Hematopoietic multipotent progenitor cell treated with erythropoietin and hydrocortisone succinate and interleukin-3 and kit ligand, for 6 days (in vitro differentiated cells): ENCODE results near the gene CEP85L.
"Not testable (repeated sequence)": the region's sequence is repeated elsewhere in the genome, so short reads cannot be mapped to it uniquely, and the experiment has no call there.

ENCODE experiments used
- DNase-seq: peaks from one replicate; pipeline ENCODE4 v3.0.0-alpha.2; 2015

Gene CEP85L

DNA sequence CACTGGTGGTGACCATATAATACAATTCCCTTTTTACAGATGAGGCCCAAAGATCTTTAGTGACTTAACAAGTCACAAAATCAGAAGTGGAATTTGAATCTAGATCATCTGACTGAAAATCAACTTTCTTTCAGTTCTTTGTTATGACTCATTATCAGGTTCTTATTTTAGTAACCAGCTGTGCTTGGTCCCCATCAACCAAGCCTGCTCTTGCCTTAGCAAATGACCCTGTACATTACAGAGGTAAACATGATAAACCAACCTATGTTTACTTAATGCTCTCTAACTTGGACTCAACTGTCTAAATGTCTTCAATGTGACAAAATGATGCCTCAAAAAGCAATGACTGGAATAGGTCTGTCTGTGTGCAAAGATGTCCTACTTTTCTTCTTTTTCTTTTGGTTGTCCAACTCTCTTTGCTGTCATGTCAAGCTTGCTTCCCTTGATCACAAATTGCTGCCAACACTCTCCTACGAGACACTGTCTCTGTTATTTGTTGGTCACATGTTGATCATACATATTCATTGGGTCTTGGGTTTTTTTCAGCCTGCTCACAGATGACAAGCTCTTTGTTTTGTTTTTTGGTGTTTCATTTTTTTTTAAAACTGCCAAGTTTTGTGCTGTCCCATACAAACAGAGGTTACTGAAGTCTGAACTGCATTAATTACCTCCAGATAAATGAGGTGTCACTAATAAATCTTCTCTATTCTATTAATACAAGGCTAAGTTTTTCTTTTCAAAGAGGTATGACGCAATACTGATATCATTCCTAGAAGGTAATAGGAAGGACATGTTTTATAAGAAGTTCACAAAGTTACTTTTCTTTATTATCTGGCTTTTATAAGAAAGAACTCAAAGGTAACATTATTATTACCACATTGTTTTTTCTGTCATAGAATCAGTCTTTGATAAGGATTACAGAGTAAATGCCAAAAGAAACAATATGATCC is 165.5 kb downstream of the CEP85L start:
- no peak for DNase-seq

DNA sequence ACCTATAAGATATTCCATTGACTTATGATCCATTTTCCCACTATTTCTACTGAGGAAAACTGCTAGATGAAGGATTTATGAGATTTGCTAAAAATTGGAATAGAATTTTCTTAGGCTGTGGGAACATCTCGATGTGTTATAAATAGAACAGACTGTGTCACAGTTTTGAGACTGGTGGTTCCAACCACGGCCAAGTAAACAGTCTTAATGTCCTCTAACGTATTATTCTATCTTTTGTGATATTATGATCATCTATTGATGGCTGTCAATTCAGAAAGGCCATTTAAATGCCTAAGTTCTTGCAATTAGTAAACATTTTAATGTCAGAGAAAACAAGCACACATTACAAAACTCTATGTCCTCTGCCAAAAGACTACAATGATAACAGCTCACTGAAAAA is 174.8 kb downstream of the CEP85L start:
- DNase-seq, result no peak

DNA sequence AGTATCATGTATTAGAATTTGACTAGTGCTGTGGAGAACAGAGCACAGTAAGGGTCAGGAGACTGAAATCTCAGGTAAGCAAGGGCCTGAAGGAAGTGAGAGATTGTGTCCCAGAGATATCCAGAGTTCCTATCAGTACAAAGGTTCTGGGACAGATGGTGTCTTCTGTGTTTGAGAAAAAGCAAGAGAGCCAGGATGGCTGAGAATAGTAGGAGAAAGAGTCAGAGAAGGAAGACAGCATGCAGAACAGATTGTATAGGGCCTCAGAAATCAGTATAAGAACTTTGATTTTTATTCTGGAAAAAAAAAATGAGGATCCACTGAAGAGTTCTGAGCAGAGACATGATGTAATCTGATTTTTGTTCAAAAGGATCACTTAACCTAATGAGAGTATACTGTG is 178.1 kb downstream of the CEP85L start:
- DNase-seq, result no peak

DNA sequence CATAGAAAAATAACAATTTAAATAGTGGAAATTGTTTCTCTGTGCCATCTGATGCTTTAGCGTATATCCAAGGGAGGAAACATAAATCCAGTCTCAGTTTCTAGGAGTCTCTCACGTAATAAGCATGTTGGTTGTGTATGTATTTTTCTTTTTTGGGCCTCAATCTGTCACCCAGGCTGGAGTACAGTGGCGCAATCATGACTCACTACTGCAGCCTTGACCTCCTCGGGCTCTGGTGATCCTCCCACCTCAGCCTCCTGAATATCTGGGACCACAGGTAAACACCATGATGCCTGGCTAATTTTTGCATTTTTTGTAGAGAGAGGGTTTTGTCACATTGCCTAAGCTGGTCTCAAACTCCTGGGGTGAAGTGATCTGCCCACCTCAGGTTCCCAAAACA is 181.9 kb downstream of the CEP85L start:
- DNase-seq, result no peak

DNA sequence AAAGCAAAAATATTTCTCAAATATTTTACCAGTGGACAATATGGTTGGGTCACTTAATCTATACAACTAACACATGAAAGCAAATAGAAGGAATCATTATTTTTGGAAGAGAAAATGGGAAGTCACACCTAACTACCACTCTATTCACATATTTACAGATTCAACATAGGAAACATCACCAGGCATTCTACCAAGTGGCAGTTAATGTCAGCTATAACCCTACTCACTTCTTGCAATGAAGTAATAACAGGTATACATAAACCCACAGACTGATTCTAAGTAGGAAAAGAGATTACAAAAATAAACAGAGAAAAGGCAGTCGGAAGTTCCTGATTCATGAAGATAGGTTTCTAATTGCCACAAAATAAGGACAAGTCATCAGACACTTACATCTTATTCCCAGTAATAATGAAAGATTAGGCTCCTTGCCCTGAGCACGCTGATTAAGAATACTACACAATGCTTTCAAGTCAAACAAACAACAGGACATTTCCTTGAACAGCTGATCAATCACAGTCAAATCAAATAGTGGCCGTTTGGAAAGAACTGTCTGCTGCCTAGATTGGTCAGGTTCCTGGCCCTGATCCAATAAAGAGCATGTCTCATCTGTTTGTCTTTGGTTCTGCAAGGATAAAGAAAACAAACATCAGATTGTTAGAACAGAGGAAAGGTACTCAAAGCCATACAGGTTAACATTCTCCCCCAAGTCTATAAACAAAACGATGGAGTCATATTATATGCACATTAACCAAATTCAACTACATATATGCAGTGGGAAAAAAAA is 182.5 kb downstream of the CEP85L start:
- DNase-seq, result no peak

DNA sequence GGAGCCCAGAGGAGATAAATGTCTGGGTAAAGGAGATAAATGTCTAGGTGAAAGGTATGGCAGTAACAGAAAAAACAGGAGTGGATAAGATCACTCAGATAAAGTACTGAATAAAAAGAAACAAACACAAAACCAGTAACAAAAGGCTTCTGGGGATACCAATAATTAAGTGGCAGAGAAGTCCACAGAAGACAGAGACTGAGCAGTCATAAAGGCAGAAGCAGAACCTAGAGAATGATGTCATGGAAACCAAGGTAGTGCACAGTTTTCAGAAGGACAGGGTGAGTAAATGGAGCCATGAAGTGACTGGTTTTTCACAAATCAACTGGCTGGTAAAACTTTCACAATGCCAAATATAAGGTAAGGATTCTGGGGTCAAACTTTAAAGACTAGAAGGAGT is 184.2 kb downstream of the CEP85L start:
- no peak for DNase-seq

DNA sequence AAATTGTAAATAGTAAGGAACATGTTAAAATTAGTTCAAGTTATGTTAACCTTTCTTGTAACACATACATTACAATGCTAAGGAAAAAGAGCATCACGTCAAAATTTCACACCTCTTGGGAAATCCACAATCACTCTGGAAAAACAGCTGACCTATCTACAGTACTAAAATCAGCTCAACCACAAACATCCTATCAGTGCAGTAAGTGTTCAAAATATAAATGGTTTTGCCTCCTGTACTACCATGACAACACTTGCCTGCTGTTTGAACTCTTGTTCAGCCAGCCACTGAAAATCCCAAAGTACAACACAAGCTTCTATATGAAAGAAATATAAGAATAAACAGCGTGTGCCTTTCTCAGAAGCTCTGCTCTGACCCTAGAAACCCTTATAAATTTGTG is 186.8 kb downstream of the CEP85L start:
- no peak for DNase-seq

DNA sequence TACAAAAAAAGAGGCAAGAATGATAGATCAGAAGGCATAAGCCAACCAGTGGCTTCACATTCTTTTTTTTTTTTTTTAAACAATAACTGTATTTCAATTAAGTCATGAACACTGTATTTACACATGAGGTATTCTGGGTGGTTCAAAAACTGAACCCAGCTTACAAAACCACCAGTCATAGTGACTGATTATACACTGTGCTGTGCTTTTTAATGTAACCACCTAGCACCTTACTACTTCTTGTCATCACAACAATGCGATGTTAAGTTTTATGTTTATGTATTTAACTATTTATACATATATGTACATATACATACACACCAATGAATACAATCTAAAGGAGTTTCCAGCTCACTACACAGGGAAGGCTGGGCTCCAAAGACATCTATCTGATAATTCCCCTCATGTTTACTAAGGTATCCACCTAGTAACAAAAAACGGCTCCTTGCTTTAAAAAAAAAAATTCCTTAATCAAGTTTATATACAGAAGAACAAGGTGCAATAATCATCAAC is 190.4 kb downstream of the CEP85L start:
- no peak for DNase-seq

DNA sequence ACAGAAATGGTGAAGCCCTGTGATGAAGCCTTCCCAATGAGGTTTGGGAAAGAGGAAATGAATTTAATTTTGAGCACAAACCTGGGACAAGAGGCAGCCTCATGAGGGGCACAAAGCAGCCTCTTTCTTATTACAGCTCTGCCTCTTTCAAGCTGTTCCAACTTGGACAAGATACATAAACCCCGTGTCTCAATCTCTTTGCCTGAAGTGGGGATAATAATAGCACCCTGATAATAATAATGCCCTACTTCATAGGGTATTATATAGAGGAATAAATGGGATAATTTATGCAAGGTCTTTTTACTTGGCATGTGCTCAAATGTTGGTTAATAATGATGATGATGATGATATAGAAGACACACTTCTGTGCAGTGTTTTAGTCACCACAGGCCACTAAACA is 194.4 kb downstream of the CEP85L start:
- DNase-seq, result no peak

DNA sequence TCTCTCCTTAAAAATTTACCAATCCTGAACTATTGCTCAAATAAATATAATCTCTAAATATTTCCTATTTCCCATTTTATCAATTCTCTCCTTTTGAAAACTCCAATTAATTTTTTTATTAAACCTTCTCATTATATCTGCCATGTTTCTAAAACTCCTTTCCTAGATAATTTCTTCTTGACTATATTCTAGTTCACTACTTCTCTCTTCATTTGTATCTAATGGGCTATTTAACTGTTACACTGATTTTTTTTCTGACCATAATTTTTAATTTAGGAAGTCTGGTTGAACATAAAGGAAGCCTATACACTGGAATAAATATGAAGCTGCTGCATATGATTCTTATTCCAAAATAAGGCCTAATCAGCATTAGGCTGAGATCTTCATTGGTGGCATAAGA is 199.6 kb downstream of the CEP85L start:
- no peak for DNase-seq

DNA sequence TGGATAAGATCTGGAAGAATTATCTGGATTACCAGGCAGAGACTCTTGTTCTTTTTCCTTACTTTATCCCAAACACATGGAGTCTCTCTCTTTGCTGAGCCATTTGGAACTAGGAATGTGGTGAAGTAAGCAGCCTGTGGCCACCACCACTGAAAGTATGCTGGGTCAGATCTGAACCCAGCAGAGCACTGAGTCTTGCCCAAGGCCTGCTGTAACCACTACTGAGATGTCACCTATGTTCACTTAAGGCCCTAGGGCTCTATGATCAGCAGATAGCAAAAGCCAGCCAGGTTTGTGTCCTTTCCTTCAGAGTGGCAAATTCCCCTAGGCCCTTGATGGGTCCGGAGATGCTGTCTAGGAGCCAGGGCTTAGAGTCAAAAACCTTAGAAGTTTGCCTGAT is 206.6 kb downstream of the CEP85L start:
- DNase-seq, result no peak

DNA sequence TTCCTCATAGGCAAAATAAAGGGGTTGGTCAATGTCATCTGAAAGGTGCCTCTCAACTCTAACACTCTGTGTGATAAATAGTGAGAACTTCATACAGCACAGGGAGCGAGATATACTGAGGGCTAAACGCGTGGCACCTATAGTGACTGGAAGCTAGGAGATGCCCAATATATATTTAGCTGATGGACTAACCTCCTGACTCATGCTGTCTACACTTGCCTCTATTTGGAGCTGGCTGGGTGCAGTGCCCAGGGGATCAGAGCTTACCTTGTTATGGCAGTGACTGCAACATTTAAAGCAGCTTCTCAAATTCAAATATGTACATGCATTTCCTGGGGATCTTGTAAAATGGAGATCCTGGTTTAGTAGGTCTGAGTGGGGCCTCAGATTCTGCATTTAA is 214.9 kb downstream of the CEP85L start:
- DNase-seq, result no peak

DNA sequence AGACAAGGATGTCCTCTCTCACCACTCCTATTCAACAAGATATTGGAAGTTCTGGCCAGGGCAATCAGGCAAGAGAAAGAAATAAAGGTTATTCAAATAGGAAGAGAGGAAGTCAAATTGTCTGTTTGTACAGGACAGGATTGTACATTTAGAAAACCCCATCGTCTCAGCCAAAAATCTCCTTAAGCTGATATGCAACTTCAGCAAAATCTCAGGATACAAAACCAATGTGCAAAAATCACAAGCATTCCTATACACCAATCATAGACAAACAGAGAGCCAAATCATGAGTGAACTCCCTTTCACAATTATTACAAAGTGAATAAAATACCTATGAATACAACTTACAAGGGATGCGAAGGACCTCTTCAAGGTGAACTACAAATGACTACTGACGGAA is 217.2 kb downstream of the CEP85L start:
- DNase-seq, result not testable (repeated sequence)

DNA sequence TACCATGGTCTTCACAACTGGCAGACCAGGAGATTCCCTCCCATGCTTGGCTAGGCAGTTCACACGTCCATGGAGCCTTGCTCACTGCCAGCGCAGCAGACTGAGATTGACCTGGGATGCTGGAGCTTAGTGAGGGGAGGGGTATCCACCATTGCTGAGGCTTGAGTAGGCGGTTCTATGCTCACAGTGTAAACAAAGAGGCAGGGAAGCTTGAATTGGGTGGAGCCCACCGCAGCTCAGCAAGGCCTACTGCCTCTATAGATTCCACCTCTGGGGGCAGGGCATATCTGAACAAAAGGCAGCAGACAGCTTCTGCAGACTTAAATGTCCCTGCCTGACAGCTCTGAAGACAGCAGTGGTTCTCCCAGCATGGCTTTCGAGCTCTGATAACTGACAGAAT is 230.1 kb downstream of the CEP85L start:
- not testable (repeated sequence) for DNase-seq

DNA sequence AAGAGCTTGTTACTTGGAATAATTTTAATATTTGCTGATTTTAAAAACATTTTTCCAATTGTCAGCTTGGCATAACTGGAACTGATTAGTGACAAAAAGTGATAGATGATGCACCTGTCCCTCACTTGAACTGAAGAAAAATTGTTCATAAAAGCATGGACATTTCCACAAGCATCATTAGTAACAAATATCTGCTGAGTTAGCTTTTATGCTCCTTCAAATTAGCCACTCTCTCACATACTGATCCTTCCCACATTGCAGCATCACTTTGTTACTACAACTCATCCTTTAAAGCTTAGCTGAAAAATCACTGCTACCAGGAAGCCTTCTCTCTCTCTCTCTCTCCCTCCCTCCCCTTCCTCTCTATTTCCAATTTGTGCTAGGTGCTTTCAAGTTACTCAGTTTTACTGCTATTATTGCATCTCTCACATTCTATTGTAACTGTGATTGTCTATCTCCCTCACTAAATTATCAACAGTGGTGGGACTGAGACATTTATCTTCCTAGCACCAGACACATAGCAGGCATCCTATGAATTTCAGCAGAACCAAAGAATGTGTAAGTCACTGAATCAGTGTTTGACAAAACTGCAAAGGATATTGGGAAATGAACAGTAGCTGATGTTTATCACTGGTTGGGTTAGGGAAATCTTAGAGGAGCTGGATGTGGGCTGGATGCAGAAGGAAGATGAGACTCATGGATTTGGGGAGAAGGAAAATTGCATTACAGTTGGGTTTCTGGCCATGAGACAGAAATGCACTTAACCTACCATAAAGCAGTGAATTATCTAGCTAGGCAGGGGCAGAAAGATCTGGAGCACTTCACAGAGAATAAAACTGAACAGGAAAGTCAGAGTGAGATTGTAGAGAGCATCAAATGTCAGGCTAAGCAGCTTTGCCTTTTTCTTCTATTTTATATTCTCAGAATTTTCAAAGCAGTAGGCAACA is 231.7 kb downstream of the CEP85L start:
- no peak for DNase-seq
